HT-29 (cell line): ENCODE results near the gene FFAR3. TPM values are rescaled to one million over a fixed set of nuclear protein-coding genes. Genes with fewer than 3 reads are reported as not detected.
"Not testable (repeated sequence)": the region's sequence is repeated elsewhere in the genome, so short reads cannot be mapped to it uniquely, and the experiment has no call there.

Source experiments
- DNase-seq: peaks from one replicate; pipeline ENCODE4 v3.0.0-alpha.2; 2015; ENCODE audit warnings: low spot score
- total RNA-seq: library from RNA; depleted of rRNA; stranded (reverse); fragments of >200 nt; shearing (Covaris generic); gene quantifications from 2 replicates; pipeline ENCODE4 v1.2.3, GENCODE V29; 2014

Gene FFAR3
- total RNA-seq, 1 experiment from 2014 or later = not detected

DNA sequence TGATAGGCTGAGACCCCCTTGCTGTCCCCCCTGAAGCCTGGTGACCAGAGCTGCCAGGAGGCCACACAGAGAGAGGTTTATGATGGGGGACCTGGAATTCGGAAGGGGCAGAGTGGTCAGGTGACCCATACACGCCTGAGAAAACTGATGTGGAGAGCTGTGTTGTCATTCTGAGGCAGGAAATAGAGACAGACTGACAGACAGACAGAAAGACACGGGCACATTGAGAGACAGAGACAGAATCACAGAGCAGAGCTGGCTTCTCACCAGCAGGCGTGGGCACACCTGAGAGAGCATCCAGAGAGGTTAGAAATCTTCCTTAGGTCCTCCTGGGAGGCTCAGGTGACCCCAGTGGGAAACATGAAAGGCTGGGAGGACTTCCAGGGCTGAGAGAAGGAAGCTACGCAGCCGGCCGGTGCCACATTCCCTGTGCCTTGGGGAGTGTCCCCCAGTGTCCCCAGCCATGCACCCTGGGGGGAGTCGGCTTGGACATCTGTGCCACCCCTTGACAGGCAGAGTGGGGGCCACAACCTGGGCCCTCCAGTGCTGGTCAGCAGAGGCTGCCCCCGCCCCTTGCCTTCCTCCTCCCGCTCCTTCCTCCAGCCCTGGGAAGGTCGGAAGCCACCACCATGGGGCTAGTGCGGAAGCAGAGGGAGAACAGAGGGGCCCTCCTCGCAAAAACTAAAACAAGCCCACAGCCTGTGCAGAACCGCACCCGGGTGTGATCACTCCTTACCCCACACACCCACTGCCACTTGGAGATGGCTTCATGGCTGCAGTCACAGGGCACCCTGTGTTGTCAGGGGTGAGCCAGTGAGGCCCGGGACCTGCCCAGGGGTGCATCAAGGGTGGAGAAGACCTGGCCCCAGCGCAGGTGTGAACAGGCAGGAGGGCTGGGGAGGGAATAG is 8.4 kb upstream of the FFAR3 start:
- DNase-seq = no peak

GRCh38 chr19:35350591-35350990 is 7.7 kb upstream of the FFAR3 start:
- DNase-seq = no peak

- no peak for DNase-seq
These were observed 6.7 kb upstream of the FFAR3 start for GRCh38 chr19:35351411-35352176.

- no peak for DNase-seq
These were observed 6.1 kb upstream of the FFAR3 start for GRCh38 chr19:35352177-35352447.

DNA sequence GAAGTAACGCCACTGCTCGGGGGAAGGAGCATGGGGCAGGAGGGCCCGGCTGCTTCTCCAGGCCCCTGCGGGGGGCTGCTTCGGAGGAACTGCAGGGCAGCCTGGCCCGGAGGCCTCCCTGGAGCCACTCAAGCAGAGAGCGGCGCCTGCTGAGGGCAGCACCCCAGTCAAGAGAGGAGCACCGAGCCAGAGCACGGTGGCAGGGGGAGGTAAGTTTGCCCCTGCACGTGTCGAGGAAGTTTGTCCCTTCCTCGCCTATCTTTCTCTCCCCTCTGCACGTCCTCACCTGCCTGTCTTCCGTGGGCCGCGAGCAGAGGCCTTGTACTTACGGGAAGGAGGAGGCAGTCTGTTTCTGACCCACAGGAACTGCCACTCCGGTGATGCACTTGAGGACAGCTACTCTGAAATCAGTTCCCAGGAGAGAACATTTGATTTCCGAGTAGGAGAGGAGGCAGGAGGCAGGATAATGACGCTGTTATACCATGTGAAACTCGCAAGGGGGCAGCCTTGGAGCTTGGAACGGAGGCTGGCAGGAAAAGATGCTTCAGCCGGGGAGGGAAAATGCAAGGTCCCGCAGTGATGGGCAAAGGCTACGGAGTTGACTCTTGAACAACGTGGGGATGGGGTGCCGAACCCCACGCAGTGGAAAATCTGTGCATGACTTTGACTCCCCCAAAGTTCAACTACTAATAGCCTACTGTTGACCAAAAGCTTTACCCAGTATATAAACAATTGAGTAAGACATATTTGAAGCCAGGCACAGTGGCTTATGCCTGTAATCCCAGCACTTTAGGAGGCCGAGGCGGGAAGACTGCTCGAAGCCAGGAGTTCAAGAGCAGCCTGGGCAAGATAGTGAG is 5.6 kb upstream of the FFAR3 start:
- DNase-seq = peak; percentile 85

DNA sequence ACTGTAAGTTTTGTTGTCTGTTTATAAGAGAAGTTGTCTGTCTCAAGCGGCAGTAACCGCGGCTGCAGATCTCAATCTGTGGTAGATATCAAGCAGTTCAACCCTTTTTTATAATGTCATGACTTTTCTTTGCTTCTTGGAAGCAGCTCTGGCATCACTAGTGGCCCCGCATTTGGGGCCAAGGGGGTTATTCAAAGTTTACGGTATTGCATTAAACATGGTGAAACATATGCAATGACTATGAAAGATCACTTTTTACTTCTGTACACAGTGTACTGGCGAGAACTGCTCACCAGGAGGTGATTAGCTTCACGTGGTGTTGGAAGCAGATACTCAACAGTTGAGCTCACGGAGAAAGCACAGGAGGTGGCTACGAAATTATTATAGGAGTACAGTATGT is 4.6 kb upstream of the FFAR3 start:
- no peak for DNase-seq

DNA sequence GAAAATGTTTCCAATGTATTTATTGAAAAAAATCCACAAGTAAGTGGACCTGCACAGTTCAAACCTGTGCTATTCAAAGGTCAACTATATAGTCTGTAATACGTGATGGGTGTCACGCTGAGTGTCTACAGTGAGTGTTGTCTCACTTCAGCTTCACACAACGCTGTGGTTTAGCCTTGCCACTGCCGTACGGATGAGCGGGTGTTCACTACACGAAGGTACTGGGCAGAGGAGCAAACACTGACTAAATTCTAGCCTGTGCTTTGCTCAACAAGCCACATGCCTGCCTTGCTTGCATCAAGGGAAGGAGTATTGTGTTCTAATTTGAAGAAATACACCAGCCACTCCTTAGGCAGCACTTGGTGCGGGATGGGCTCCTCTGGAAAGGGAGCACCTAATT is 3.4 kb upstream of the FFAR3 start:
- no peak for DNase-seq

DNA sequence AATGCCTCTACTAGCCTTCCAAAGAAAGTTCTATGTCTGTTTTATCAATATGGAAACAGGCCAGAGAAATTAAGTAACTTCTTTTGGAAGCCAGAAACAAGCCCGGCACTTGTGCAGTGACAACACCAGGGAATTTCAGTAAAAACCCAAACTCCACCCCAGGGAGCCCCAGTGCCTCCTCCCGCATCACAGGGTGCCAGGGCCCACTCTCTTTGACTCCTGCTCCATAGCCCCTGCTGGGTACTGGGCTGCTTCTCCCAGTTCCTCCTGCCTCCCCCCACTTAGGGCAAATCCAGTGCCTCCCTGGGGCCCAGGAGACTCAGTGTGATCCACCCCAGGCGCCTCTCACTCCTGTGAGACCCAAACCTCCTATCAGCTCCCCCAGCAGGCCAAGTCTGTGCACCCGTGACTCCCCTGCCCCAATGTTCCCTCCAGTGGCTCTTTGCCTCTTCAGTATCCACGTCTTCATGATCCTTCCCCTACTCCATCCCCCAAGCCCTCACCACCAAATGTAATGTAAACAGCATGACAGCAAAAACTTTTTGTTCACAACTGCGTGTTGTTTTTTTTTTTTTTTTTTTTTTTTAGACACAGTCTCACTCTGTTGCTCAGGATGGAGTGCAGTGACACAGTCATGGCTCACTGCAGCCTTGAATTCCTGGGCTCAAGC is 2.3 kb upstream of the FFAR3 start:
- DNase-seq = no peak

GRCh38 chr19:35358834-35359233 is 574 bp downstream of the FFAR3 start:
- not testable (repeated sequence) for DNase-seq

- DNase-seq = not testable (repeated sequence)
These were observed 1.1 kb downstream of the FFAR3 start for GRCh38 chr19:35359395-35359794.

DNA sequence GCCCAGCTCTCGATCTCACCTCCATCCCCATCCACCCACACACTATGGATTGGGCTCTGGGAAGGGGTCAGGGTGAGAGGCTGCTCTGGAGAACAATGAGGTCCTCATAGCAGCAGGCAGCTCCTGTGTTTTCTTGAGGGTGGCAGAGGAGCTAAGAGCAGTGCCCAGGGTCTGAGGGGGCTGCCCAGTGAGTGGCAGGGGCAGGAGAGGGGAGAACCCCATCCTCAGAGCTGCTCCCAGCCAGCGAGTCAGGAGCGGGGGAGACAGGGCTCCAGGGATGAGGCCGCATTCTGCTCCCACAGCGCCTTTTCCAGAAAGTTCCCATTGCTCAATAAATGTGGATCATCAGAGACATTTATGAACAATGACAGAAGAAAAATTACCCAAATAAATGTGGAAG is 1.8 kb downstream of the FFAR3 start:
- DNase-seq = not testable (repeated sequence)

GRCh38 chr19:35360880-35361420 is 2.7 kb downstream of the FFAR3 start:
- no peak for DNase-seq

DNA sequence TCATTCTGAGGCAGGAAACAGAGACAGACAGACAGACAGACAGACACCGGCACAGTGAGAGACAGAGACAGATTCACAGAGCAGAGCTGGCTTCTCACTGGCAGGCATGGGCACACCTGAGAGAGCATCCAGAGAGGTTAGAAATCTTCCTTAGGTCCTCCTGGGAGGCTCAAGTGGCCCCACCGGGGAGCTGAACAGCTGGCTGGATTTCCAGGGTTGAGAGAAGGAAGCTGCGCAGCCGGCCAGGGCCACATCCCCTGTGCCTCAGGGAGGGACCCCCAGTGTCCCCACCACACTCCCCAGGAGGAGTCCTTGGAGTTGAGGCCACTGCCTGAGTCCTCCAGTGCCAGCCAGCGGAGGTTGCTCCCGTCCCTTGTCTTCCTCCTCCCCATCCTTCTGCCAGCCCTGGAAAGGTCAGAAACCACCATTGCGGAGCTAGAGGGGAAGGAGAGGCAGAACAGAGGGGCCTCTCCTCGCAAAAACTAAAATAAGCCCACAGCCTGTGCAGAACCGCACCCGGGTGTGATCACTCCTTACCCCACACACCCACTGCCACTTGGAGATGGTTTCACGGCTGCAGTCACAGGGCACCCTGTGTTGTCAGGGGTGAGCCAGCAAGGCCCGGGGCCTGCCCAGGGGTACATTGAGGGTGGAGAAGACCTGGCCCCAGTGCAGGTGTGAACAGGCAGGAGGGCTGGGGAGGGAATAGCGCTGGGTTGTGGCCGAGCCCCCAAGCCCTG is 4.2 kb downstream of the FFAR3 start:
- DNase-seq = no peak

DNA sequence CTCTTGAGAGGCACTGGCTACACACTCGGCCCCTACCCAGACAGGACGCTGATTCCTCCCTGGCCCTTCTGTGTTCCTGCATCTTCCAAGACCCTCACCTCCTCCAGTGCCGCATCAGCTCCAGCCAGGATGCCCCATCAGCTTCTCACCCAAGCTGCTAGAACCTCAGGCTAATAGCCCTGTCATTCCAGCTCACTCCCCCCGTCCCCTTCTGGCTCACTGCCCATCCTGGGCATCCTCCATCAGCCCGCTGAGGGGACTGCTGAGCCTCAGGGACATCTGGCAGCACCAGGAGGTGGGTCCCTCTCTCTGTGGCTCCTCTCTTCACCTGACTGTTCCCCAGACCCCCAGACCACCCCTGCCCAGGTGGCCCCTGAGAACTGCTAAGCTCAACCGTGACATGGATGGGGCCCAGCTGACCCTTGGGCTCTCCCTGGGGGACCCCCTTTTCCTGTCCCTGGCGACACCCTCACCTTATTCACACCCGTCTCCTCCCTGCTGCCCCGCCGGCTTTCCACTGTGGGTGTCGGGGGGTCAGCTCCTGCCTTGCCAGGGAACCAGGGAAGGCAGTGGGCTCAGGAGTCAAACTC is 4.8 kb downstream of the FFAR3 start:
- DNase-seq = no peak

DNA sequence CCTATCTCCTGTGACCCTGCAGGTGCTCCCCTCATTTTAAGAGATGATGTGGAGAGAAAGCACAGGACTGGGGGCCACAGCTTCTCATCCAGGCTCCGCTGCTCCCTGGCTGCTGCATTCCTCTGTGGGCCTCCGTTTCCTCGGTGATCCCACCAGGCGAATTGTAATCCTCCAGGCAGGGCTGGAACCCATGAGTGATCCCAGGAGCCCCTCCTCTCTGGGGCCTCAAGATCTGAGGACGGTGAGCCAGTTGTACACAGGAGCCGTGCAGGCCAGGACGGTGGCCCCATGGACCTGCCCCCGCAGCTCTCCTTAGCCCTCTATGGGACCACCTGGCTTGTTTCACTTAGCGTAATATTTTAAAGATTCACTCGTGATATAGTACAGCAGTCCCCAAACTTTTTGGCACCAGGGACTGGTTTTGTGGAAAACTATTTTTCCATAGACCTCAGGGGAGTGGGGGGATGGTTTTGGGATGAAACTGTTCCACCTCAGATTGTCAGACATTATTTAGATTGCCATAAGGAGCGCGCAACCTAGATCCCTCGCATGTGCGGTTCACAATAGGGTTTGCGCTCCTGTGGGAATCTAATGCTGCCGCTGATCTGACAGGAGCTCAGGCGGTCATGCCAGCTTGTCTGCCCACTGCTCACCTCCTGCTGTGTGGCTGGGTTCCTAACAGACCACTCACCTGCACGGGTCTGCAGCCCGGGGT is 5.6 kb downstream of the FFAR3 start:
- no peak for DNase-seq

GRCh38 chr19:35365303-35365702 is 7.0 kb downstream of the FFAR3 start:
- no peak for DNase-seq

DNA sequence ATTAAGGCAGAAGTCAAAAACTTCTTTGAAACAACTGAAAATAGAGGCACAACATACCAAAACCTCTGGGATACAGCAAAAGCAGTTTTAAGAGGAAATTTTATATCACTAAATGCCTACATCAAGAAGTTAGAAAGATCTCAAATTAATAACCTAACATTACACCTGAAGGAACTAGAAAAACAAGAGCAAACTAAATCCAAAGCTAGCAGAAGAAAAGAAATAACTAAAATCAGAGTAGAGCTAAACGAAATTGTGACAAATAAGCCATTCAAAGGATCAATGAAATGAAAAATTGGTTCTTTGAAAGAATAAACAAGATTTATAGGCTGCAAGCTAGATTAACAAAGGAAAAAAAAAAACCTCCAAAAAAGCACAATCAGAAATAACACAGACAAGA is 10.1 kb downstream of the FFAR3 start:
- DNase-seq = no peak

DNA sequence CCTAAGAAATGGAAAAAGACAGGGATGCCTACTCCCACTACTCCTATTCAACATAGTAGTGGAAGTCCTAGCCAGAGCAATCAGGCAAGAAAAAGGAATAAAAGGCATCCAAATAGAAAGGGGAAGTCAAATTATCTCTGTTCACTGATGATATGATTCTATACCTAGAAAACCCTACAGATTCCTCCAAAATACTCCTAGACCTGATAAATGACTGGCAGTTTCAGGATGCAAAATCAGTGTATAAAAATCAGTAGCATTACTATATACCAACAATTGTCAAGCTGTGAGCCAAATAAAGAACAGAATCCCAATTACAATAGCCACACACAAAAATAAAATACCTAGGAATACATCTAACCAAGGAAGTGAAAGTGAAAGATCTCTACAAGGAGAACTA is 11.3 kb downstream of the FFAR3 start:
- DNase-seq = no peak

DNA sequence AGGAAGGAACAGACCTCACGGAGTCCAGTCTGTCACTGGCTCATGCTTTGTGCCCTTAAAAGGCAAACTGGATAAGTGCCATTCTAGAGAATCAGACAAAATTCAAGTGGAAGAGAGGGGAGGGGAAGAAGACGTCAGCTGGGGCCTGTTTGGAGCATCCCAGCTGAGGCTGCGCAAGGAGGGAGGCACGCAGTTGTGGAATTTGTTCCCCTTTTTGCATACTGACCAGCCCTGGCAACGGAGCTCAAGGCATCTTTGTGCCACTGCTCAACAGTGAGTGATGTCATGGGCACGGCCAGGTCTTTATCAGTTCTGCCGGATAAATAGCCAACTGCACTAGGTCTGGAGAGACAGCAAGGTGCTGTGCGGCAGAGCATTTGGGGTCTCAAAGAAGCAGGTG is 12.5 kb downstream of the FFAR3 start, which contains the start of gene GPR42:
Gene GPR42 (plus strand): TSS at position 347 of the 400 bp plus-strand sequence. CDS start 292 bp downstream, outside the sequence.
- DNase-seq = no peak
